HG03108 (cell line): Measurements from ENCODE around the gene PEA15.

Experiments used
- ATAC-seq: cut with Tn5 transposase; IDR thresholded peaks from one replicate; pipeline ENCODE4 v1.9.1; 2021; ENCODE audit warnings: moderate library complexity; ENCODE audit not compliant: unreplicated experiment

Gene PEA15

DNA sequence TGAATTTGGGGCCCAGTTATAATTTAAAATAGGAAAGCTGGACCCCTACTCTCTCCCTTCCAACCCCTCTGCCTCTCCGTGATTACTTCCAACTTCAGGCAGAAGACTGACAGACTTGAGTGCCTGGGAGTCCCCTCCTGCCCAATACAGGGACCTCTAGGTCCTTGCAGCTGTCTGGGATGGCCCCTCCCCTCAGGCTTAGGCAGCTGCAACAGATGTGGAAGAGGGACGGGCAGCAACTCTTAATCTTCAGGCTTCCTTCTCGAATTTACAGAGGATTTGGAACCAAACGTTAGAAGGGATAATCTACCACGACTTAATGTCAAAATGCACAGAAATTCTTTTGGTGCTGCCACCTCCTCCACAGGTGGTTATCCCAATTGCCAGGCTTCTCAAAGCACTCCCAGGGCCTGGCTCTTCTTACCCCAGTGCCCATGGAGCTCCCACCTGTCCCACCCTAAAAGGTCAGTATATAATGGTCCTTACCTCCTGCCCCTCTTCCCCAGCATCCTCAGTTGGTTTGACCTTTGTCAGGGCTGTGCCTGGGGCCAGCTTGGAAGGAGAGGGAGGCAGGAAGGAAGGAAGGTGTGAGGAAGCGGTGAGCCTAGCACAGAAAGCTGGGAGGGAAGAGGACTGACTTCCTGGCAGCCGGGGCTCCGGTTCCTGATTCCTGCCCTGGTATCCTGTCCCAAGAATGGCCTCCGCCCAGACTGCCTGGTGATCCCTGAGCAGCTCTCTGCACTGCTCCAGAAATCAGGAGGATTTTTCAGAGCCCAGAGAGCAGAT is 2.8 kb downstream of the PEA15 start:
- no peak for ATAC-seq

DNA sequence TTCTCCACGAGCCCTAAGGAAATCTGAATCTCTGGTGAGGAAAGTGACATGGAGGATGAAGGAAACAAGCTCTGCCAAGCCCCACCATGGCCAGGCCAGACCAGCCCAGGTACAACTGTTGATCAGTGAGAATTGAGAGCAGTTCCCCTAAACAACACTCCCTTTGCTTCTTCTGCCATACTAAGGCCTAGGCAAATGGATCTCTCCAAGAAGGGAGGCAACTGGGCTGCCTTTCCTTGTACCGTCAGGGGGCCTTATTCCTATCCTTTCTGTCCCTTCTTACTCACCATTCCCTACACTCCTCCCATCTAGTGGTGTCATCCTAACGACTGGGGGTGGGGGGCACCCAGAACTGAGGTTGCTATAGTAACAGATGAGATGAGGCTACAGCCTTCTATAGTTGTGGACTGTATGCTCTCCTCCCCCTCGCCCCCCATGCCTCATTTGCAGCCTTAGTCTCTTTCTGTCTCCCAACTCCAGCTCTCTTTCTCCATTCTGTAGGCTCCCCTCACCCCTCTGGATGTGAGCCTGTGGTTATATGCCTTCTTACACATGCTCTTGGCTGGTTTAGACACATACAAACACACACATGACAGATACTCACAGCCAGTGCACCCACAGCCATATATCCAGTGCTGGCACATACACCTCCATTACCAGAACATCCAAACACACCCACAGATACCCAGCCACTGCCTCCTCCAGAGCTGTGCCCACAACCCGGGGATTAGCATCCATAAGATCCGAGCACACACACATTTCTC is 3.6 kb downstream of the PEA15 start:
- ATAC-seq, result no peak

GRCh38 chr1:160209321-160210046 is 4.3 kb downstream of the PEA15 start:
- ATAC-seq, result no peak

- no peak for ATAC-seq
Measured at GRCh38 chr1:160210561-160210960, 5.4 kb downstream of the PEA15 start.

GRCh38 chr1:160211046-160211790 is 6.0 kb downstream of the PEA15 start:
- ATAC-seq, result no peak

DNA sequence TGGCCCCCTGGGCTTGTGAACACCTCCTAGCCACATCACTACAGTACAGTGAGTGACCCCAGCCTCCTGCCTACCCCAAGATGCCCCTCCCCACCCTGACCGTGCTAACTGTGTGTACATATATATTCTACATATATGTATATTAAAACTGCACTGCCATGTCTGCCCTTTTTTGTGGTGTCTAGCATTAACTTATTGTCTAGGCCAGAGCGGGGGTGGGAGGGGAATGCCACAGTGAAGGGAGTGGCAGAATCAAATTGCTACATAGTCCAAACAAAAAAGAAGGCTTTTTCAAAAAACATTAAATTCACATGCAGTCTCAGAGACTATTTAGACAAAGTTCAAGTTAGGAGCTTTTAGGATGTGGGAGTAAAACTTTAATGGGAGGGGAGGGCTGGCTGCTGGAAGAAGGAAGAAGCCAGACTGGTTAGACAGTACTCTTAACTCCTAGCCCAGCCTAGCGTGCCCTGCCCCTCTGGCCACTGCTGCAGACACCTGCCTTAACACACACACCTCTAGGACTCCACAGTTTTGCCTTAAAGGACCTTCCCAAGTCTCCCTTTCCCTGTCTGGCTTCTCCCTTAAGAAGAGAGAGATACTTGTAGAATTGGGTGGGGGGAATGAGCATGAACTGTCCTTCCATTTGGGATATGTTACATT is 9.4 kb downstream of the PEA15 start:
- no peak for ATAC-seq

DNA sequence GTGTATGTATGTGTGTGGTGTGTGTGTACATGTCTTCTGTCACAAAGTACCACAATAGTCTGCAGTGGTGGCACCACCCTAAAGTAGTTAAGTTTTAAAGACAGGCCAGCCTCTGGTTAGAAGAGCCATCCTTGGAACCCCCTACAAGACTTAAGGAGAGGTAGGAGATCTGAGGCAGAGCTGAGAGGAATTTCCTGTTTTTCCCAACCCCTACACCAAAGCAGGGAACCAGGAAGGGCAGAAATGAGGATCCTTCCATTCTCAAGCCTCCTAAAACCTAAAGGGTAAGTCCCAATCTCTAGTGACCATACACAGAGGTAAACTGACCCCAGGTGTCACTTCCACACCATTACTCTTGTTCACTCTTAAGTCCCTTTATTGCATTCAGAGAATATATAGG is 11.1 kb downstream of the PEA15 start:
- no peak for ATAC-seq

DNA sequence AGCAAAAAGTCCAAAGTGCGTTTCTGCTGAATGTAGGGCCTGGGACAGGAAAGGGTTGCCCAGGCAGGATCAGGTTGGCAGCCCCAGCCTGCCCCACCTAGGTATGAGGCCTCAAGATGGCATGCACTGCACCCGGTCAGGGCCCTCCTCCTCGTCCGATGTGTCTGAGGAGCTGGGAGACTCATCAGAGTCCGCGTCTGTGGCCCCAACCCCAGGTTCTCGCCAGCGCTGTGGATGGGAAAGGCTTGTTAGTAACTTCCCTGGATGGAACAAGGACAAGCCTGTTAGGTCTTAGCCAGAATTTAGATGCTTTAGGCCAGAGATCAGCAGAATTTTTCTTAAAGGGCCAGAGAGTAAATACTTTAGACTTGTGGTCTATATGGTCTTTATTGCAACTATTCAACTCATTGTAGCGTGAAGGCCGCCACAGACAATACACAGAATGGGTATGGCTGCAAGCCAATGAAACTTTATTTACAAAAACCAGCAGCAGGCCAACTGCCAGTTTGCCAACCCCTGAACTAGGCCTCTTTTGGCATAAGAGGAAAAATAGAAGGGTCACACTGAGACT is 12.4 kb downstream of the PEA15 start:
- ATAC-seq, result no peak

DNA sequence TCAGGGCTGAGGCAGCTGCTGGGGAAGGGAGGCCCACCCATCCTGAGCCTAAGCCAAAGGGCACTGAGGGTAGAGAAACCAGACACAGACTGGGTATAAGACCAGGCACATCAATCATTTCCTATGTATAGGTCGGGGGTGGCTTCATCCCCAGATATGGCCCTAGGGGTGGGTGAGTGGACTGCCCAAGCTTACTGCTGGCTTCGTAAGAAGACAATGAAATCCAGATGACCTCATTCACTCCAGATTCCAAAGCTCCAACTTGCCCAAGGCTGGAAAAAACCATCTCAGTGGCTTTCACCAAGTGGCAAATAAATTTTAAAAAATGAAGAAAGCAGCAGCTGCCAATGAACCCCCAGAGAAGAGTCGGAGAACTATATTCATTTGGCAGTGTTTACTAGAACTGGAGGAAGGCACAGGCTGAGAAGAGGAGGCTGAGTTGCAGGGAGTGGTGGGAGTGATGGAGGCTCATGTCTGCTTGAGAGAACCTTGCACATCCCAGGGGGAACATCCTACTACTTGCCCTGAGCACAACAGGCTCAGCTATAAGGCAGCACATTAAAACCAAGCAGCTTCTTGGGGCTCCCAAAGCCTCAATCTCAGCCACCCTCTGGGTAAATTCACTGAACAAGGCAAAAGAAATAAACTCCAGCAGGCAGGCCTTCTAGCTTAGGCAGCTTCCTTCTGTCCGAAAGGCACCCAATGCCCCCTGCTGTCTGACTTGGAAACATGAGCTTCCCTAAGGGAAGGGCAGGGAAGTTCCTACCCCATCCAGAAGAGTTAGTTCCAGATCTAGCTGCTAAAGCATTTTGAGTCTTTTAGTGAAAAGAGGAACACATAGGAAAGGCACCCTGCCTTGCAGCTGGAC is 14.1 kb downstream of the PEA15 start:
- ATAC-seq, result no peak

DNA sequence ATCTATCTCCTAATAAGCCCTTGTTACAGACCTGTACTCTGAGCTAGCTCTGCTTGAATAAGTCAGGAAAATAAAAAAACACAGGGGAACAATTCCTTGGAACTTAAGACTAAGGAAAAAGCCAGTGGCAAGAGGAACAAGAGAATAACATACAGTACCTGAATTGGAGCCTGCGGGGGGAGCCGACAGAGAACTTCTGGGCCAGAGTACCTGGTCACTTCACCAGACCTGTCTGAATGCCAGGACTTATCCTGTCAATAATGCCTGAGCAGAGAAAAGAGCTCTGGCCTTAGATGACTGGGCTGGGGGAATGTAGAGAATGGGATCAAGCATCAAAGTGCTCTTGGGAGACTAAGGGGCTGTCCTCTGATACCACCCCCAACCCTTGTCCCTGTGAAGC is 15.1 kb downstream of the PEA15 start:
- ATAC-seq, result no peak

DNA sequence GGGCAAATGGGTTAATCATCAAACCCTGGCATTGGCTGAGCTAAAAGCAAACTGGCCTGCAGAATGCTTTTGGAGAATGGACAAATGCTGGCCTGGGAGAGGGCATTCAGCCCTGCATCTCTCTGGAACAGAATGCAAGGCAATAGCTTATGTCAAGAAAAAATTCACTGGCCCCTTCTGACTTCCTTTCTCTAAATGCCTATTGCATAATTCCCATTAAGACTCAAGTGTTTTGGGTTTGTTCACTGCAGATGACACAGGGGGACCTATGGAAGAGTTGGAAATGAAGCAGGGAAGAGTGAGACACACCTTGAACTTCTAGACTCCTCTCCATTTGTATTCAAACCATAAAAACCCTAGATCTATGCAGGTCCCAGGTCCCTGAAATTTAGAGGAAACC is 15.9 kb downstream of the PEA15 start:
- no peak for ATAC-seq

DNA sequence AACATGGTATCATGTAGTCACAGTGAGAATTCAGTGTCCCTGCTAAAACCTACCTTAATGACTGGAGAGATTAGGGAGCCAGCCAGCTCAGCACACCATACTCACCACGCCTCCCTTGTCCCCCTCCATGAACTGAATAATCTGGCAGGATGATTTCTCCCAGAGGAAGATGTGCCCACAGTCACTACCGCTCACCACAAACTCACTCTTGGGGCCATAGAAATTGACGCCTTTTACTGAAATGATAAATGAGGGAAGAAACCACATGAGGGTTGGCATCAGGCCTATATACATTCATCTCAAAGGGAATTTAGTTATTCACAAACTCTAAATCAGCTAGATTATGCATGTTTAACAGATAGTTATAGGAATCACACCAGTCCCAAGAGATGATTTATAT is 17.4 kb downstream of the PEA15 start:
- ATAC-seq, result no peak

DNA sequence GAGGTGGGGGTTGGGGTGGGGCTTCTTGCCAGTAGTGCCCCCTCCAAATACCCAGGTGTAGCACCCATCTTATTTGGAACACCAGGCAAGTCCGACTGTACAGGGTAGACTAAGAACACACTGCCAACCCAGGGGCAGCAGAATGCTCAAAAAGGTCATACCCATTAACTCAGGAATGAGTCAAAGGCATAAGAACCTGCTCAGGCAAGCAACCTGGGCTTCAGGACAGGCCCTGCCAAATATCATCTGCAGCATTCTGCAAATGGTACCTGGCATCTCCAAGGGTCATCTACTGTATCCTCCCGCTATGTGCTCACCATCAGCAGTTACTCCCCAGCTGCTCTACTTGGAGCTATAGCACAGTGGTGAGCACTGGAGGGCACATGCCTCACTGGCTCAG is 19.4 kb downstream of the PEA15 start:
- no peak for ATAC-seq

DNA sequence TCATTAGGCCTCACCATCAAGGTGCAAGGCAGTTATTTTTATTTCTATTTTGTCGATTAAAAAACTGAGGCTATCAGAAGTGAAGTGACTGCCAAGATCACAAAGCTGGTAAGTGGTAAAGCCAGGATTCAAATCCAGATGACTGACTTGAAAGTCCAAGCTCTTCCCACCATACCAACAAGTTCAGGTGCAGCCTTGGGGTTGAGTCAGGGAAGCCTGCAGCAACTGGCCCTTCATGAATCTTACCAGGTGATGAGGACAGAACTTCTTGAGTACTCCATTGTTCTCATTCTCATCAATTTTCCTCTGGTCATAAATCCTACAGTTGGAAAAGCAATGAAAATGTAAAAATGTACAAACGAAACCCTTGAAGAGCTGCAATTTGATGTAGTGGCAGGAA is 20.2 kb downstream of the PEA15 start:
- ATAC-seq, result no peak

DNA sequence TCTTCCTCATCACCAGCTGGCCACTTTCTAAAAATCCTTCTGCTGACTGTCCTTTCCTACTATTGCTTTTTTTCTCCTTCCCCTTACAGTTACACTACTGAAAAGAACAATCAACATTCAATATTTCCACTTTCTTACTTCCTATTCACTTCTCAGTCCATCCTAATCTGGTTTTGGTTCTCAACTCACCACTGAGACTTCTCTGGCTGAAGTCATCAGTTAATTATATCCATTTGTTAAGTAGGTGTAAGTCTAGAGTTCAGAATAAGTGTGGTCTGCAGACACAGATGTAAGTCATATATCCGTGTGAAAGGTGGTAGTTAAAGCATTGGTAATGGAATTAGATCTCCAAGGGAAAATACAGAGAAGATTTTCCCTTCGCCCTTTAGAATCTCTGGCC is 21.4 kb downstream of the PEA15 start:
- no peak for ATAC-seq

DNA sequence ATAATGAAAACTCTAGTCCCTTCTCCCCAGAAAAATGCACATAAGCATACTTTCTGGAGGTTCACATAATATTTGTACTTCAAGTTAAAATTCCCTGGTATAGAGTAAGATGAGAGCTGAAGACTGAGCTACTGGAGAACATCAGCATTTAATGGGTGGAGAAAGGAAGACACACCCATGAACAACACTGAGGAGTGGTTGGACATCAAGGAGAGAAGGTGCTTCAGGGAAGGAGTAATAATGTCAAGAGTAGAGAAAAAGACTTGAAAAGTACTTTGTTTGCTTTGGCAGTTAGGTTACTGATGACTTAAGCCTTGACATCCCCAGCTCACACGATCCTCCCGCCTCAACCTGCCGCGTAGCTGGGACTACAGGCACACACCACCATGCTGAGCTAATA is 21.9 kb downstream of the PEA15 start:
- ATAC-seq, result no peak

- no peak for ATAC-seq
Measured at GRCh38 chr1:160227561-160227960, 22.4 kb downstream of the PEA15 start.

DNA sequence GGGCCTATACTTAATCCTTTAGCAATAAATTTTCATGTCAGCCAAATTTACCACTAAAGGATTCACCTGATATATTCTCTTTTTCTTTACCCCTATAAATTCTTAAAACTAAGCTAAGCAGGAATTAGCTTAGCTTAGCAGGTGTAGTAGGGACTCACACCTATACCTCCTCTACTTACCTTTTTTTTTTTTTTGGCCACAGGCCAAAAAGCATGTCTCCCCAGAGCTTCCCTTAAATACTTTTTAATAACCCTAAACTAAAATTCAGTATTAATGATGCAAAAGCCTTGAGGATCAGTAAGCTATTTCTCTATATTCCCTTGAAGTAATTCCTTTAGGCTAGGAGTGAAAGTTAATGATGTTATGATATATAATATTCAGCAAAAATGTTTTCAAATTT is 23.2 kb downstream of the PEA15 start:
- no peak for ATAC-seq

- ATAC-seq, result no peak
Measured at GRCh38 chr1:160232911-160233310, 27.7 kb downstream of the PEA15 start.
